PC-3 (cell line): ENCODE data around the gene GLG1. TPM values are rescaled to one million over a fixed set of nuclear protein-coding genes. Genes with fewer than 3 reads are reported as not detected.

Source experiments
- ATAC-seq: fragments of 200-7000 bp; cut with Tn5 transposase; 2 replicates; pipeline ENCODE4 v1.9.1; 2020; ENCODE audit warnings: mild to moderate bottlenecking, moderate library complexity
- BruUV-seq: library from RNA; stranded (reverse); fragments of 400-500 nt; replicated peaks from 2 replicates; lab custom pipeline; 2021; lab: Mats Ljungman, UMichigan
- CTCF ChIA-PET: fragments of 300-600 bp; sonication (Branson Sonifier 250); formaldehyde crosslinking; loops from one replicate; lab custom pipeline; 2022; ENCODE audit warnings: antibody characterized with exemption; lab: Charles Lee
- POLR2A ChIA-PET: fragments of 300-600 bp; sonication (Branson Sonifier 250); formaldehyde crosslinking; loops from one replicate; lab custom pipeline; 2022; ENCODE audit warnings: antibody characterized with exemption; ENCODE audit not compliant: unreplicated experiment; lab: Charles Lee
- DNase-seq: peaks from one replicate; pipeline ENCODE4 v3.0.0-alpha.2; 2015
- H2AFZ ChIP-seq: fragments of 300-600 bp; sonication (generic); 2 replicates; pipeline ENCODE4 v1.6.0; 2016; ENCODE audit warnings: antibody characterized with exemption, low read length
- H3F3A ChIP-seq: fragments of 300-600 bp; sonication (generic); one replicate; pipeline ENCODE4 v1.6.0; 2017; ENCODE audit warnings: antibody characterized with exemption, low read length, control low read depth, mild to moderate bottlenecking; ENCODE audit not compliant: unreplicated experiment
- H3K27ac ChIP-seq: fragments of 300-600 bp; sonication (generic); 2 replicates; pipeline ENCODE4 v1.5.1; 2016; ENCODE audit warnings: mild to moderate bottlenecking, low read length
- H3K27me3 ChIP-seq: fragments of 300-600 bp; sonication (generic); 2 replicates; pipeline ENCODE4 v1.6.1; 2016; ENCODE audit warnings: low read length, mixed read lengths
- H3K36me3 ChIP-seq: fragments of 300-600 bp; sonication (generic); 2 replicates; pipeline ENCODE4 v1.6.1; 2016; ENCODE audit warnings: low read depth, mixed run types, low read length, mixed read lengths
- H3K4me1 ChIP-seq: fragments of 300-600 bp; sonication (generic); 2 replicates; pipeline ENCODE4 v1.5.1; 2016; ENCODE audit warnings: low read length; ENCODE audit not compliant: insufficient read depth
- H3K4me2 ChIP-seq: fragments of 300-600 bp; sonication (generic); 2 replicates; pipeline ENCODE4 v1.6.0; 2016; ENCODE audit warnings: low read length
- H3K4me3 ChIP-seq: fragments of 300-600 bp; sonication (generic); 2 replicates; pipeline ENCODE4 v1.5.1; 2016; ENCODE audit warnings: mild to moderate bottlenecking, low read length, mixed read lengths
- H3K79me2 ChIP-seq: fragments of 300-600 bp; sonication (generic); 2 replicates; pipeline ENCODE4 v1.6.1; 2017; ENCODE audit warnings: low read length, mixed read lengths
- H3K9ac ChIP-seq: fragments of 300-600 bp; sonication (generic); 2 replicates; pipeline ENCODE4 v1.6.0; 2016; ENCODE audit warnings: mild to moderate bottlenecking, low read length
- H3K9me2 ChIP-seq: fragments of 300-600 bp; sonication (generic); replicated peaks from 2 replicates; pipeline ENCODE4 v1.6.1; 2016; ENCODE audit warnings: mixed run types, low read length, mixed read lengths
- H3K9me3 ChIP-seq: fragments of 300-600 bp; sonication (generic); 2 replicates; pipeline ENCODE4 v1.6.1; 2016; ENCODE audit warnings: low read length, mixed read lengths
- H4K20me1 ChIP-seq: fragments of 300-600 bp; sonication (generic); 2 replicates; pipeline ENCODE4 v1.6.1; 2016; ENCODE audit warnings: low read length, mixed read lengths
- EZH2 ChIP-seq: fragments of 300-600 bp; sonication (generic); IDR thresholded peaks from one replicate; pipeline ENCODE4 v1.6.1; 2017; ENCODE audit warnings: antibody characterized with exemption, mild to moderate bottlenecking, low read length; ENCODE audit not compliant: unreplicated experiment
- EZH2phosphoT487 ChIP-seq: fragments of 300-600 bp; sonication (generic); IDR thresholded peaks from 2 replicates; pipeline ENCODE4 v1.6.1; 2018; ENCODE audit warnings: mild to moderate bottlenecking, antibody characterized with exemption, low read length, borderline replicate concordance
- intact Hi-C: fragments of 100-400 bp; cut with micrococcal nuclease; formaldehyde crosslinking; loops from 2 replicates; pipeline ENCODE4 v1.9.0; 2023
- total RNA-seq: library from RNA; depleted of rRNA; stranded (reverse); fragments of >200 nt; gene quantifications from 2 replicates; pipeline ENCODE4 v1.2.3, GENCODE V29; 2014
- TF ChIP-seq, protein P1 (sequence below): fragments of 300-600 bp; sonication (generic); conservative IDR thresholded peaks from 2 replicates; pipeline ENCODE4 v1.5.1; 2017; ENCODE audit warnings: antibody characterized with exemption, low read depth, mild to moderate bottlenecking, low read length

GLG1 gene
- total RNA-seq, 1 experiment from 2014 or later: 63.5 TPM

DNA sequence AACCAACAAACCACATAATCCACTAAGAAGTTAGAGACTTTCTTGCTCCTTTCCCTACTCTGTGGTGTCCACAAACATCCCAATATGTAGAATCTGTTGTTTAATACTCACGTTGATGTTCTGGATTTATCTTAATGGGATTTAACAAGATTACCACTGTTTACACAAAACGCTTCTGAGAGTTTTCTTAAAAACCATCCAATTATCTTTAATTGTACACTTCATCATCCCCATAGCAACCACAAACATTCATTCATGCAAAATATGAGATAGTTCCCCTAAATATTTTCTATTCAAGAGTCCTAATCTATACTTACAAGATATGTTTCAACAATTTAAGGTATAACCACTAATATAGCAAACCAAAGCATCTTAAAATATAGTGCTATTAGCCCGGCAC is 109.2 kb downstream of the GLG1 start:
- H3K36me3 ChIP-seq: no peaks in the 10 kb centered on the region; the same call in 1 of the 2 replicates
- no peaks in the 10 kb centered on the region for H3K9me2 ChIP-seq
- no peak overlapping the region for H3K9ac ChIP-seq
- H3K27ac ChIP-seq: no peak overlapping the region
- ChIA-PET CTCF (no interaction called here), POLR2A (no interaction called here)
- ATAC-seq: no peak
- no peaks in the 10 kb centered on the region for H3F3A ChIP-seq
- no peak overlapping the region for H2AFZ ChIP-seq
- no peaks in the 10 kb centered on the region for H3K79me2 ChIP-seq
- H3K27me3 ChIP-seq: no peaks in the 10 kb centered on the region
- no peak overlapping the region for H3K4me3 ChIP-seq
- no peaks in the 10 kb centered on the region for H3K9me3 ChIP-seq
- BruUV-seq: no TSS peak
- H4K20me1 ChIP-seq: no peaks in the 10 kb centered on the region
- TF ChIP-seq, protein P1, sequence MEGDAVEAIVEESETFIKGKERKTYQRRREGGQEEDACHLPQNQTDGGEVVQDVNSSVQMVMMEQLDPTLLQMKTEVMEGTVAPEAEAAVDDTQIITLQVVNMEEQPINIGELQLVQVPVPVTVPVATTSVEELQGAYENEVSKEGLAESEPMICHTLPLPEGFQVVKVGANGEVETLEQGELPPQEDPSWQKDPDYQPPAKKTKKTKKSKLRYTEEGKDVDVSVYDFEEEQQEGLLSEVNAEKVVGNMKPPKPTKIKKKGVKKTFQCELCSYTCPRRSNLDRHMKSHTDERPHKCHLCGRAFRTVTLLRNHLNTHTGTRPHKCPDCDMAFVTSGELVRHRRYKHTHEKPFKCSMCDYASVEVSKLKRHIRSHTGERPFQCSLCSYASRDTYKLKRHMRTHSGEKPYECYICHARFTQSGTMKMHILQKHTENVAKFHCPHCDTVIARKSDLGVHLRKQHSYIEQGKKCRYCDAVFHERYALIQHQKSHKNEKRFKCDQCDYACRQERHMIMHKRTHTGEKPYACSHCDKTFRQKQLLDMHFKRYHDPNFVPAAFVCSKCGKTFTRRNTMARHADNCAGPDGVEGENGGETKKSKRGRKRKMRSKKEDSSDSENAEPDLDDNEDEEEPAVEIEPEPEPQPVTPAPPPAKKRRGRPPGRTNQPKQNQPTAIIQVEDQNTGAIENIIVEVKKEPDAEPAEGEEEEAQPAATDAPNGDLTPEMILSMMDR: no peak
- TF ChIP-seq EZH2phosphoT487 (no peak), EZH2 (no peak)
- intact Hi-C loops: no loop called here
- no peak for DNase-seq
- H3K4me1 ChIP-seq: no peaks in the 10 kb centered on the region
- H3K4me2 ChIP-seq: no peak overlapping the region

DNA sequence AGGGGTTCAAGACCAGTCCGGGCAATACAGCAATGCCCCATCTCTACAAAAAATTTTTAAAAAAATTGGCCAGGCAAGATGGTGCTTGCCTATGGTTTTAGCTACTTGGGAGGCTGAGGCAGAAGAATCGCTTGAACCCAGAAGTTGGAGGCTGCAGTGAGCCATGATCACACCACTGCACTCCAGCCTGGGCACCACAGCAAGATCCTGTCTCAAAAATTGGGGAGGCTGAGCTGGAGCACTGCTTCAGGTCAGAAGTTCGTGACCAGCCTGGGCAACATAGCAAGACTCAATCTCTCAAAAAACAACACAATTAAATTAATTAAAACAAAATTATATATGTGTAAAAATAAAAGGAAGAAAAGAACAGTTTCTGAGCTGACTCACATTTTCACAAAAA is 110.9 kb downstream of the GLG1 start:
- no peaks in the 10 kb centered on the region for H3K9me3 ChIP-seq
- TF ChIP-seq EZH2phosphoT487: no peak
- no peak for TF ChIP-seq EZH2
- TF ChIP-seq, protein P1: no peak
- ATAC-seq (no peak), DNase-seq (no peak)
- no peaks in the 10 kb centered on the region for H3K4me1 ChIP-seq
- no TSS peak for BruUV-seq
- H3K9me2 ChIP-seq: no peaks in the 10 kb centered on the region
- H3F3A ChIP-seq: no peaks in the 10 kb centered on the region
- H3K27ac ChIP-seq: no peak overlapping the region
- no peak overlapping the region for H2AFZ ChIP-seq
- no peak overlapping the region for H3K4me2 ChIP-seq
- H3K36me3 ChIP-seq: no peaks in the 10 kb centered on the region; the same call in 1 of the 2 replicates
- CTCF ChIA-PET: no interaction called here
- POLR2A ChIA-PET: no interaction called here
- no peak overlapping the region for H3K4me3 ChIP-seq
- H3K27me3 ChIP-seq: no peaks in the 10 kb centered on the region
- no peaks in the 10 kb centered on the region for H4K20me1 ChIP-seq
- intact Hi-C loops: no loop called here
- H3K79me2 ChIP-seq: no peaks in the 10 kb centered on the region
- H3K9ac ChIP-seq: no peak overlapping the region

DNA sequence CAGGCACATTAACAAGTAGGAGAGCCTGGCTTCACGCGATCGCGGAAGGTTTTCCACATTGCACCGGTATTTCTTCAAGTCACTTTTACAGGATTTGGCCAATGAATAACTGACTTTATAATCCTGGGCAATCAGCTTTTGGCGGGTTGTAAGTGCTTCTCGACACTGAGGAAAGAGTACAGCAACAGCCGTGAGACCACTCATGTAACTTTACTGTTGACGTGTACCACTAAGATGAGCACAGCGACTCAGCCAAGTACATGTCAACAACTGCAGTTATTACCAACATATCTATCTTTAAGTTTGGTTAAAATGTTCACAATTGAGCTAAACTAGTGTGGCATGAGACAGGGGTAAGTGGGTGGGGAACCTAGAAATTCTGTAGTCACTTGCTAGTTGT is 113.9 kb downstream of the GLG1 start:
- Histone ChIP-seq H3K27me3 (no peaks in the 10 kb centered on the region), H3K79me2 (no peaks in the 10 kb centered on the region), H3K9ac (no peak overlapping the region), H3K4me2 (no peak overlapping the region), H3K27ac (no peak overlapping the region), H2AFZ (no peak overlapping the region), H3K9me2 (no peaks in the 10 kb centered on the region), H4K20me1 (no peaks in the 10 kb centered on the region), H3F3A (no peaks in the 10 kb centered on the region), H3K36me3 (no peaks in the 10 kb centered on the region; the same call in 1 of the 2 replicates), H3K9me3 (no peaks in the 10 kb centered on the region), H3K4me1 (no peaks in the 10 kb centered on the region), H3K4me3 (no peak overlapping the region)
- ChIA-PET CTCF (no interaction called here), POLR2A (no interaction called here)
- DNase-seq: no peak
- TF ChIP-seq EZH2: no peak
- TF ChIP-seq EZH2phosphoT487: no peak
- TF ChIP-seq, protein P1: no peak
- no TSS peak for BruUV-seq
- ATAC-seq: no peak
- intact Hi-C loops: no loop called here
